Measurements from ENCODE around the gene WDR4. TPM values are rescaled to one million over a fixed set of nuclear protein-coding genes. Genes with fewer than 3 reads are reported as not detected.

The WDR4 gene
- total and polyA plus RNA-seq, 2 of the 4 experiments (the other 2 are of a cell fraction), result 11.3 to 20.8 TPM

DNA sequence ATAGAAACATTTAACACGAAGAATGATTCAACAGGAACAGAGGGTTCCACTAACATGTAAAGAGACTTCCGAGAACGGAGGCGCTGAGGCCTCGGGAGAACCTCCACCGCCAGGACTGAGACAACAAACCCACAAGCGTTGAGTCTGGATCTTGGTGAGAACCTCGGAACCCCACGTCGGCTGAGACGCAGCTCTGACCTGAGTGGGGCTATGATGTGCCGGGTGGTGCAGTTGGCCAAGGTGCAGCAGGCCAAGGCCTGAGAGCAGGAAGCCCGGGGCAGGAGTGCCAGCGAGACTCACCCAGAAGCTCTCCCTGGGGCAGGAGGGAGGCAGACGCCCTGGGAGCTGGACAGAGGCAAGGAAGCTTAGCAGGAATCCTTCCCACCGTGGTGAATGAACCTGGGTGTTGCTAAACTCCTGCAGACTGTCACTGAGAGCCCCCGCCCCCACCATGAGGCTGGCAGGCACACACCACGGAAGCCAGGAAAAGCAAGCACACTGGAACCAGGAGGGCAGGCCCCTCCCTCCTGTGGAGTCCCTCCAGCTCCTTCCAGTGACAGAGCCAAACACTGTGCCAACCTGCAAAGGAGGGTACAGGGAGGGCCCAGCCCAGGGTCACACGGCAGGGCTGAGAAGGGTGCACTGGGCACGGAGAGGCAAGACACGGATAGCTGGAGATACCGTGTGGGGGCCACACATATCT is 34.8 kb downstream of the WDR4 start:
- H3K9me3 ChIP-seq (ENCODE audit: control insufficient read depth, insufficient read depth, low read length), result no peaks in the 10 kb centered on the region
- CTCF ChIA-PET, result interaction anchor here (0.6 kb wide), 1 partner anchor 862 kb away, joined by 4 read pairs; no protein-coding TSS in a partner anchor
- WGBS, 2 experiments (ENCODE audit: extremely low coverage in 2 of 2, insufficient read length in 1 of 2), result 84% methylated on average over 17 of the region's 22 CpGs; no CpG with 5 or more reads in 1 of the 2 experiments
- no TSS peak for BruUV-seq (replicated peaks)
- H3K9me1 ChIP-seq (ENCODE audit: insufficient read depth, low read length), result peaks cover 12% of the 10 kb centered on the region; the same call in 1 of the 2 replicates
- no peak overlapping the region for H3K9ac ChIP-seq (ENCODE audit: low read depth, low read length)
- no peaks in the 10 kb centered on the region for H3K27me3 ChIP-seq (ENCODE audit: control insufficient read depth, insufficient read depth, low read length)
- ATAC-seq (ENCODE audit: low read depth) (no peak; the same call in 1 of the 2 replicates), DNase-seq (no peak)
- peaks cover 53% of the 10 kb centered on the region for H3K36me3 ChIP-seq (ENCODE audit: control insufficient read depth, insufficient read depth, low read length)
- no peak overlapping the region for H2BK120ac ChIP-seq (ENCODE audit: low read depth, low read length)
- H4K91ac ChIP-seq (ENCODE audit: insufficient read depth, low read depth, low read length), result no peak overlapping the region
- H3K4ac ChIP-seq (ENCODE audit: low read depth, low read length), result no peak overlapping the region
- no peak overlapping the region for H2BK20ac ChIP-seq (ENCODE audit: low read depth, low read length)
- H3K4me2 ChIP-seq (ENCODE audit: low read depth, low read length), result no peak overlapping the region
- H4K8ac ChIP-seq (ENCODE audit: low read depth in 2 of 2, low read length in 2 of 2), result no peak overlapping the region
- no peak overlapping the region for H2AFZ ChIP-seq (replicated peaks; ENCODE audit: low read length, poor library complexity)
- H2BK15ac ChIP-seq (ENCODE audit: low read depth, low read length), result no peak overlapping the region
- H3K79me1 ChIP-seq (ENCODE audit: low read depth in 1 of 2, low read length in 2 of 2), result peaks cover 4 to 27% of the 10 kb centered on the region in 2 experiments
- H2AK9ac ChIP-seq (replicated peaks; ENCODE audit: low read depth, low read length, poor library complexity), result no peak overlapping the region
- POLR2A ChIA-PET (ENCODE audit: unreplicated experiment), result no interaction called here
- H3K14ac ChIP-seq (replicated peaks; ENCODE audit: low read depth, low read length), result no peak overlapping the region
- no peak overlapping the region for H3K27ac ChIP-seq (ENCODE audit: insufficient read depth, low read length)
- TF ChIP-seq MAFK (IDR thresholded peaks at IDR 0.05; ENCODE audit: low read depth, low read length) (no peak), MAZ (IDR thresholded peaks at IDR 0.05; ENCODE audit: borderline replicate concordance, low read depth, low read length) (no peak), POLR2A (IDR thresholded peaks at IDR 0.05; ENCODE audit: low read depth, low read length) (no peak), NFE2L2 (IDR thresholded peaks at IDR 0.05; ENCODE audit: low read depth, low read length) (no peak), CEBPB (IDR thresholded peaks at IDR 0.05; ENCODE audit: low read depth, low read length) (no peak)
- H3K18ac ChIP-seq (ENCODE audit: low read depth, low read length), result no peak overlapping the region
- intact Hi-C loops (cut with micrococcal nuclease) (loop anchor here (10.0 kb wide), 1 partner anchor 1370 kb away; no protein-coding TSS in a partner anchor), dilution Hi-C loops (cut with HindIII; ENCODE audit: low sequenced_read_pairs, unreplicated experiment) (no loop called here), in situ Hi-C loops (cut with MboI; ENCODE audit: low sequenced_read_pairs) (loop anchor here (25.0 kb wide), 1 partner anchor 682 kb away; no protein-coding TSS in a partner anchor)
- peaks cover 33% of the 10 kb centered on the region for H4K20me1 ChIP-seq (ENCODE audit: insufficient read depth, low read length)
- H2AK5ac ChIP-seq (ENCODE audit: low read depth, low read length), result no peak overlapping the region
- H3K23ac ChIP-seq (ENCODE audit: low read depth, low read length), result no peak overlapping the region
- no peak overlapping the region for H3K56ac ChIP-seq (ENCODE audit: extremely low read depth, insufficient read depth, low read length)
- no peak overlapping the region for H2BK5ac ChIP-seq (ENCODE audit: low read depth, low read length, poor library complexity, severe bottlenecking)
- no peak overlapping the region for H3K4me3 ChIP-seq (ENCODE audit: insufficient read depth, low read depth, low read length)
- no peak overlapping the region for H4K5ac ChIP-seq (ENCODE audit: low read depth, low read length)
- no peaks in the 10 kb centered on the region for H3K4me1 ChIP-seq (ENCODE audit: control insufficient read depth, insufficient read depth, low read length)
